Neural cell (in vitro differentiated cells): ENCODE data around the gene ANKRD40. TPM values are rescaled to one million over a fixed set of nuclear protein-coding genes. Genes with fewer than 3 reads are reported as not detected.
"Not testable (repeated sequence)": the region's sequence is repeated elsewhere in the genome, so short reads cannot be mapped to it uniquely, and the experiment has no call there.

Experiments
- H2AFZ ChIP-seq: fragments of 200-600, 300-800 bp; sonication (generic), shearing (Covaris generic); 2 replicates; pipeline ENCODE4 v1.6.0; 2014; ENCODE audit warnings: low read depth, mild to moderate bottlenecking, antibody characterized with exemption, low read length, moderate library complexity
- H3F3A ChIP-seq: fragments of 200-600 bp; shearing (Covaris generic); 2 replicates; pipeline ENCODE4 v1.6.1; 2016; ENCODE audit warnings: mild to moderate bottlenecking, moderate library complexity, mixed read lengths, antibody characterized with exemption, low read length; ENCODE audit not compliant: insufficient read depth, poor library complexity, severe bottlenecking
- H3K27ac ChIP-seq: fragments of 200-600, 300-800 bp; sonication (generic), shearing (Covaris generic); 2 replicates; pipeline ENCODE4 v1.5.1; 2014; ENCODE audit warnings: mild to moderate bottlenecking, low read length, moderate library complexity
- H3K27me3 ChIP-seq: fragments of 300-800, 200-600 bp; sonication (generic), shearing (Covaris generic); 2 replicates; pipeline ENCODE4 v1.6.0; 2014; ENCODE audit warnings: mild to moderate bottlenecking, low read depth, low read length, moderate library complexity; ENCODE audit not compliant: insufficient read depth
- H3K36me3 ChIP-seq: fragments of 300-800, 200-600 bp; sonication (generic), shearing (Covaris generic); 2 replicates; pipeline ENCODE4 v1.5.1; 2014; ENCODE audit warnings: mild to moderate bottlenecking, antibody characterized with exemption, low read length, moderate library complexity; ENCODE audit not compliant: insufficient read depth
- H3K4me2 ChIP-seq: fragments of 300-800, 200-600 bp; sonication (generic), shearing (Covaris generic); 2 replicates; pipeline ENCODE4 v1.6.0; 2014; ENCODE audit warnings: mild to moderate bottlenecking, low read length
- H3K4me3 ChIP-seq: fragments of 300-800, 200-600 bp; sonication (generic), shearing (Covaris generic); 2 replicates; pipeline ENCODE4 v1.5.1; 2014; ENCODE audit warnings: mild to moderate bottlenecking, low read length, moderate library complexity
- H3K79me2 ChIP-seq: fragments of 200-600 bp; shearing (Covaris generic); replicated peaks from 2 replicates; pipeline ENCODE4 v1.6.0; 2014; ENCODE audit warnings: mild to moderate bottlenecking, low read length, moderate library complexity; ENCODE audit not compliant: insufficient read depth
- H3K9ac ChIP-seq: fragments of 300-800, 200-600 bp; sonication (generic), shearing (Covaris generic); 2 replicates; pipeline ENCODE4 v1.6.1; 2016; ENCODE audit warnings: mild to moderate bottlenecking, low read length, mixed read lengths
- H3K9me2 ChIP-seq: fragments of 200-600 bp; shearing (Covaris generic); 2 replicates; pipeline ENCODE4 v1.6.1; 2016; ENCODE audit warnings: mild to moderate bottlenecking, low read length, mixed read lengths; ENCODE audit not compliant: insufficient read depth
- H3K9me3 ChIP-seq: fragments of 200-600, 300-800 bp; sonication (generic), shearing (Covaris generic); 2 replicates; pipeline ENCODE4 v1.6.1; 2016; ENCODE audit warnings: mild to moderate bottlenecking, mixed run types, low read length, moderate library complexity, mixed read lengths
- H4K20me1 ChIP-seq: fragments of 200-600 bp; shearing (Covaris generic); 2 replicates; pipeline ENCODE4 v1.6.1; 2016; ENCODE audit warnings: mild to moderate bottlenecking, mixed run types; ENCODE audit not compliant: insufficient read depth
- CTCF ChIP-seq: fragments of 450-650 bp; IDR thresholded peaks from 2 replicates; pipeline ENCODE4 v1.5.1; 2014; ENCODE audit warnings: antibody characterized with exemption, mild to moderate bottlenecking, moderate library complexity; ENCODE audit not compliant: poor library complexity, severe bottlenecking
- EP300 ChIP-seq: fragments of 450-650 bp; conservative IDR thresholded peaks from 2 replicates; pipeline ENCODE4 v1.6.1; 2014; ENCODE audit warnings: antibody characterized with exemption, mild to moderate bottlenecking, moderate library complexity; ENCODE audit not compliant: poor library complexity, severe bottlenecking
- EZH2 ChIP-seq: fragments of 200-600, 300-800 bp; shearing (Covaris generic), sonication (generic); IDR thresholded peaks from 2 replicates; pipeline ENCODE4 v1.6.1; 2014; ENCODE audit warnings: antibody characterized with exemption, low read length, borderline replicate concordance, mild to moderate bottlenecking; ENCODE audit not compliant: insufficient read depth, poor library complexity, severe bottlenecking
- MXI1 ChIP-seq: fragments of 450-650 bp; conservative IDR thresholded peaks from 2 replicates; pipeline ENCODE4 v1.6.1; 2014; ENCODE audit warnings: antibody characterized with exemption, mild to moderate bottlenecking; ENCODE audit not compliant: poor library complexity, severe bottlenecking
- POLR2AphosphoS5 ChIP-seq: IDR thresholded peaks from 2 replicates; pipeline ENCODE4 v1.6.1; 2012
- RAD21 ChIP-seq: fragments of 450-650 bp; conservative IDR thresholded peaks from 2 replicates; pipeline ENCODE4 v1.6.1; 2014; ENCODE audit warnings: antibody characterized with exemption, mild to moderate bottlenecking, moderate library complexity
- REST ChIP-seq: IDR thresholded peaks from 2 replicates; pipeline ENCODE4 v1.6.1; 2012; ENCODE audit warnings: borderline replicate concordance
- SMC3 ChIP-seq: fragments of 450-650 bp; conservative IDR thresholded peaks from 2 replicates; pipeline ENCODE4 v1.6.1; 2014; ENCODE audit warnings: antibody characterized with exemption, mild to moderate bottlenecking, moderate library complexity; ENCODE audit not compliant: poor library complexity
- TAF1 ChIP-seq: IDR thresholded peaks from 2 replicates; pipeline ENCODE4 v1.6.1; 2012; ENCODE audit warnings: low read depth
- polyA plus RNA-seq: library from polyadenylated mRNA; depleted of rRNA; stranded (reverse); fragments of >200 nt; gene quantifications from 2 replicates; pipeline ENCODE4 v1.2.3, GENCODE V29; 2014

The ANKRD40 gene
- polyA plus RNA-seq, 1 donor from 2014 or later = 15.2 TPM

- H3K4me3 ChIP-seq = no peak overlapping the region
- H3K36me3 ChIP-seq = no peaks in the 10 kb centered on the region
- no peaks in the 10 kb centered on the region for H3K9me2 ChIP-seq
- no peaks in the 10 kb centered on the region for H3K9me3 ChIP-seq
- no peak overlapping the region for H3K4me2 ChIP-seq
- H2AFZ ChIP-seq = no peak overlapping the region
- no peak overlapping the region for H3K27ac ChIP-seq
- no peaks in the 10 kb centered on the region for H3K27me3 ChIP-seq
- peaks cover 97% of the 10 kb centered on the region for H3K79me2 ChIP-seq
- peaks cover 11% of the 10 kb centered on the region for H4K20me1 ChIP-seq
- H3K9ac ChIP-seq = no peak overlapping the region
- H3F3A ChIP-seq = no peaks in the 10 kb centered on the region
- TF ChIP-seq REST (no peak), EP300 (no peak), TAF1 (no peak), POLR2AphosphoS5 (no peak), EZH2 (no peak), RAD21 (no peak), SMC3 (no peak), MXI1 (no peak), CTCF (no peak)
Measured at GRCh38 chr17:50725769-50726655, 18.3 kb upstream of the ANKRD40 start.

GRCh38 chr17:50724622-50725021, 16.9 kb upstream of the ANKRD40 start:
- Histone ChIP-seq H3K79me2 (peaks cover 99% of the 10 kb centered on the region), H4K20me1 (peaks cover 14% of the 10 kb centered on the region)
- not testable (repeated sequence) for H2AFZ ChIP-seq, H3K4me3 ChIP-seq, H3K9me3 ChIP-seq, H3K9ac ChIP-seq, H3K27me3 ChIP-seq, H3K36me3 ChIP-seq, H3K4me2 ChIP-seq, H3F3A ChIP-seq, H3K27ac ChIP-seq, H3K9me2 ChIP-seq
